ENCODE measurements around the gene MS4A5.

- TF ChIP-seq AR (CRISPR knock-in tag; IDR thresholded peaks at IDR 0.05) (no peak), ZNF512 (CRISPR knock-in tag; IDR thresholded peaks at IDR 0.05; ENCODE audit: borderline replicate concordance) (no peak), ARID4B (CRISPR knock-in tag; IDR thresholded peaks at IDR 0.05; ENCODE audit: borderline replicate concordance) (no peak), PREB (CRISPR knock-in tag; IDR thresholded peaks at IDR 0.05; ENCODE audit: borderline replicate concordance) (no peak), CTCF (IDR thresholded peaks at IDR 0.05) (no peak)
Observed at GRCh38 chr11:60420015-60420414, 9.4 kb upstream of the MS4A5 start.

Measured in WTC11 (cell line).